Liver (tissue), 9 donors: Measurements from ENCODE around the gene URB1. TPM values are rescaled to one million over a fixed set of nuclear protein-coding genes. Genes with fewer than 3 reads are reported as not detected.

Experiments
- DNase-seq: peaks from one replicate; pipeline ENCODE4 v3.0.0-alpha.2; 2017; ENCODE audit warnings: low spot score
- H3K27ac ChIP-seq, 2 donors: one replicate each; pipeline ENCODE4 v1.7.0; 2013; ENCODE audit warnings: inconsistent platforms in 2 of 2, low read length in 2 of 2, control low read depth in 1 of 2, low read depth in 1 of 2, mild to moderate bottlenecking in 1 of 2
- H3K27me3 ChIP-seq, 4 donors: one replicate each; pipeline versions ENCODE4 v1.6.1 to v1.7.0; 2013; ENCODE audit warnings: low read length in 3 of 4, inconsistent platforms in 1 of 4, mild to moderate bottlenecking in 1 of 4, moderate library complexity in 1 of 4; ENCODE audit not compliant: control insufficient read depth in 4 of 4, insufficient read depth in 4 of 4
- H3K36me3 ChIP-seq, 4 donors: one replicate each; pipeline versions ENCODE4 v1.6.1 to v1.7.0; 2013; ENCODE audit warnings: low read length in 3 of 4, mild to moderate bottlenecking in 3 of 4, low read depth in 1 of 4, moderate library complexity in 1 of 4; ENCODE audit not compliant: control insufficient read depth in 4 of 4, insufficient read depth in 3 of 4
- H3K4me1 ChIP-seq, 4 donors: one replicate each; pipeline versions ENCODE4 v1.6.1 to v1.7.0; 2013; ENCODE audit warnings: low read length in 3 of 4, mild to moderate bottlenecking in 3 of 4, moderate library complexity in 1 of 4; ENCODE audit not compliant: control insufficient read depth in 4 of 4, insufficient read depth in 4 of 4
- H3K4me3 ChIP-seq, 3 donors: one replicate each; pipeline versions ENCODE4 v1.6.1 to v1.7.0; 2013; ENCODE audit warnings: low read length in 3 of 3, control low read depth in 1 of 3, low read depth in 1 of 3, mild to moderate bottlenecking in 1 of 3
- H3K9ac ChIP-seq, 2 donors: one replicate each; pipeline ENCODE4 v1.7.0; 2013; ENCODE audit warnings: low read length in 2 of 2, mild to moderate bottlenecking in 2 of 2, moderate library complexity in 2 of 2, control low read depth in 1 of 2, low read depth in 1 of 2
- H3K9me3 ChIP-seq, 4 donors: one replicate each; pipeline versions ENCODE4 v1.6.1 to v1.7.0; 2013; ENCODE audit warnings: low read length in 3 of 4; ENCODE audit not compliant: control insufficient read depth in 4 of 4
- EGR1 ChIP-seq, 2 donors: IDR thresholded peaks; 2 replicates each; pipeline ENCODE4 v1.6.1; 2016 to 2018; ENCODE audit warnings: antibody characterized with exemption in 2 of 2, low read depth in 2 of 2
- FOXA1 ChIP-seq: IDR thresholded peaks from 2 replicates; pipeline ENCODE4 v1.6.1; 2016; ENCODE audit warnings: antibody characterized with exemption
- FOXA2 ChIP-seq: IDR thresholded peaks from 2 replicates; pipeline ENCODE4 v1.6.1; 2016; ENCODE audit warnings: antibody characterized with exemption
- GABPA ChIP-seq, 2 donors: IDR thresholded peaks in 1 of 2; conservative IDR thresholded peaks in 1 of 2; 2 replicates each; pipeline ENCODE4 v1.6.1; 2016; ENCODE audit warnings: antibody characterized with exemption in 2 of 2, mild to moderate bottlenecking in 1 of 2, moderate library complexity in 1 of 2
- HNF4A ChIP-seq, 2 donors: conservative IDR thresholded peaks; 2 replicates each; pipeline ENCODE4 v1.6.1; 2016; ENCODE audit warnings: antibody characterized with exemption in 2 of 2, mild to moderate bottlenecking in 2 of 2
- HNF4G ChIP-seq: IDR thresholded peaks from 2 replicates; pipeline ENCODE4 v1.6.1; 2016; ENCODE audit warnings: antibody characterized with exemption
- JUND ChIP-seq, 2 donors: IDR thresholded peaks; 2 replicates each; pipeline ENCODE4 v1.6.1; 2016; ENCODE audit warnings: antibody characterized with exemption in 2 of 2
- NR2F2 ChIP-seq: IDR thresholded peaks from 2 replicates; pipeline ENCODE4 v1.6.1; 2016; ENCODE audit warnings: antibody characterized with exemption
- RAD21 ChIP-seq, 2 donors: IDR thresholded peaks; 2 replicates each; pipeline ENCODE4 v1.6.1; 2016; ENCODE audit warnings: antibody characterized with exemption in 2 of 2, mild to moderate bottlenecking in 2 of 2
- RXRA ChIP-seq, 2 donors: IDR thresholded peaks; 2 replicates each; pipeline ENCODE4 v1.6.1; 2017 to 2018; ENCODE audit warnings: antibody characterized with exemption in 2 of 2, mild to moderate bottlenecking in 1 of 2
- SP1 ChIP-seq: IDR thresholded peaks from 2 replicates; pipeline ENCODE4 v1.6.1; 2018; ENCODE audit warnings: antibody characterized with exemption, mild to moderate bottlenecking
- TAF1 ChIP-seq: conservative IDR thresholded peaks from 2 replicates; pipeline ENCODE4 v1.6.1; 2016; ENCODE audit warnings: antibody characterized with exemption, mild to moderate bottlenecking
- YY1 ChIP-seq: IDR thresholded peaks from 2 replicates; pipeline ENCODE4 v1.6.1; 2016; ENCODE audit warnings: antibody characterized with exemption, mild to moderate bottlenecking
- WGBS: extraction: QIAGEN DNeasy Blood & Tissue Kit; methylation state at CpG from one replicate; pipeline ENCODE4 v1.1.7; 2013; 5-methylcytosine and 5-hydroxymethylcytosine counted together
- polyA plus RNA-seq, 2 donors: library from polyadenylated mRNA; stranded (reverse) in 1 of 2; unstranded in 1 of 2; fragments of 200-250 nt in 1 of 2; fragments of >200 nt in 1 of 2; fragmentation: Nextera tagmentation in 1 of 2; extraction: Ambion mirVana in 1 of 2; gene quantifications; one replicate each; pipeline versions ENCODE4 v1.2.1 to v1.2.3, GENCODE V29; 2013 to 2015
- total RNA-seq, 2 donors: library from RNA; depleted of rRNA; stranded (reverse); fragments of >200 nt; gene quantifications; one replicate each; pipeline ENCODE4 v1.2.3, GENCODE V29; 2014
- TF ChIP-seq, protein P1 (sequence below): fragments of 150-350 bp; IDR thresholded peaks from 2 replicates; pipeline ENCODE4 v1.5.1; 2017; ENCODE audit warnings: improper control_type of control experiment, low read depth, low read length; ENCODE audit not compliant: missing input control
- TF ChIP-seq, protein P2 (sequence below): IDR thresholded peaks from 2 replicates; pipeline ENCODE4 v1.6.1; 2016; ENCODE audit warnings: antibody characterized with exemption
- TF ChIP-seq, protein P3 (sequence below): IDR thresholded peaks from 2 replicates; pipeline ENCODE4 v1.6.1; 2016; ENCODE audit warnings: antibody characterized with exemption
- TF ChIP-seq, protein P4 (sequence below): IDR thresholded peaks from 2 replicates; pipeline ENCODE4 v1.6.1; 2016; ENCODE audit warnings: antibody characterized with exemption, mild to moderate bottlenecking
- donor health status: healthy.
- donor health status: healthy.
- donor health status: healthy.
- donor health status: healthy.
- donor health status: healthy.

URB1 gene
- total and polyA plus RNA-seq, 4 donors, result 2.8 to 14.5 (median 7.1) TPM

DNA sequence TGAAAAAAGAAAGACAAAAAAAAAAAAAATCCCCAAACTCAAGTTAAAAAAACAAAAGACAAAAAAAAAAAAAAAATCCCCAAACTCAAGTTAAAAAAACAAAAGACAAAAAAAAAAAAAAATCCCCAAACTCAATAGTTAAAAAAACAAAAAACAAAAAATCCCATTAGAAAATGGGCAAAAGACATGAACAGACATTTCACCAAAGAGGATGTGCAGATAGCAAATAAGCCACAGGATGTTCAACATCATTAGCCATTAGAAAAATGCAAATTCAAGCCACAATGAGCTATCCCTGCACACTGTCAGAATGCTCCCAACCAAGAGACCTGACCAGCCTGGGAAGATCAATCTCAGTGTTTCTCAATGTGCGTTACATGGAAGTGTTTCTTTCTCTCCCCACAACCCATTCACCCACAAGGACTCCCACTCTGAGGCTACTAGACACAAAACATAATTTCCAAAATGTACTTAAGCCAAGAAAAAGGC, 60.3 kb downstream of the URB1 start (continued):
- TF ChIP-seq, protein P1, sequence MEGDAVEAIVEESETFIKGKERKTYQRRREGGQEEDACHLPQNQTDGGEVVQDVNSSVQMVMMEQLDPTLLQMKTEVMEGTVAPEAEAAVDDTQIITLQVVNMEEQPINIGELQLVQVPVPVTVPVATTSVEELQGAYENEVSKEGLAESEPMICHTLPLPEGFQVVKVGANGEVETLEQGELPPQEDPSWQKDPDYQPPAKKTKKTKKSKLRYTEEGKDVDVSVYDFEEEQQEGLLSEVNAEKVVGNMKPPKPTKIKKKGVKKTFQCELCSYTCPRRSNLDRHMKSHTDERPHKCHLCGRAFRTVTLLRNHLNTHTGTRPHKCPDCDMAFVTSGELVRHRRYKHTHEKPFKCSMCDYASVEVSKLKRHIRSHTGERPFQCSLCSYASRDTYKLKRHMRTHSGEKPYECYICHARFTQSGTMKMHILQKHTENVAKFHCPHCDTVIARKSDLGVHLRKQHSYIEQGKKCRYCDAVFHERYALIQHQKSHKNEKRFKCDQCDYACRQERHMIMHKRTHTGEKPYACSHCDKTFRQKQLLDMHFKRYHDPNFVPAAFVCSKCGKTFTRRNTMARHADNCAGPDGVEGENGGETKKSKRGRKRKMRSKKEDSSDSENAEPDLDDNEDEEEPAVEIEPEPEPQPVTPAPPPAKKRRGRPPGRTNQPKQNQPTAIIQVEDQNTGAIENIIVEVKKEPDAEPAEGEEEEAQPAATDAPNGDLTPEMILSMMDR, result no peak
- TF ChIP-seq NR2F2, result no peak
- no peak for TF ChIP-seq FOXA2
- TF ChIP-seq, protein P2, sequence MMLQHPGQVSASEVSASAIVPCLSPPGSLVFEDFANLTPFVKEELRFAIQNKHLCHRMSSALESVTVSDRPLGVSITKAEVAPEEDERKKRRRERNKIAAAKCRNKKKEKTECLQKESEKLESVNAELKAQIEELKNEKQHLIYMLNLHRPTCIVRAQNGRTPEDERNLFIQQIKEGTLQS, result no peak
- TF ChIP-seq RXRA (IDR thresholded peaks at IDR 0.05), result no peak
- no peak for TF ChIP-seq GABPA (IDR thresholded peaks at IDR 0.05 in 1 of 2, conservative IDR thresholded peaks at IDR 0.05 in 1 of 2)
- TF ChIP-seq HNF4G, result no peak
- TF ChIP-seq FOXA1, result no peak
- TF ChIP-seq, protein P3, sequence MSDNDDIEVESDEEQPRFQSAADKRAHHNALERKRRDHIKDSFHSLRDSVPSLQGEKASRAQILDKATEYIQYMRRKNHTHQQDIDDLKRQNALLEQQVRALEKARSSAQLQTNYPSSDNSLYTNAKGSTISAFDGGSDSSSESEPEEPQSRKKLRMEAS, result no peak

DNA sequence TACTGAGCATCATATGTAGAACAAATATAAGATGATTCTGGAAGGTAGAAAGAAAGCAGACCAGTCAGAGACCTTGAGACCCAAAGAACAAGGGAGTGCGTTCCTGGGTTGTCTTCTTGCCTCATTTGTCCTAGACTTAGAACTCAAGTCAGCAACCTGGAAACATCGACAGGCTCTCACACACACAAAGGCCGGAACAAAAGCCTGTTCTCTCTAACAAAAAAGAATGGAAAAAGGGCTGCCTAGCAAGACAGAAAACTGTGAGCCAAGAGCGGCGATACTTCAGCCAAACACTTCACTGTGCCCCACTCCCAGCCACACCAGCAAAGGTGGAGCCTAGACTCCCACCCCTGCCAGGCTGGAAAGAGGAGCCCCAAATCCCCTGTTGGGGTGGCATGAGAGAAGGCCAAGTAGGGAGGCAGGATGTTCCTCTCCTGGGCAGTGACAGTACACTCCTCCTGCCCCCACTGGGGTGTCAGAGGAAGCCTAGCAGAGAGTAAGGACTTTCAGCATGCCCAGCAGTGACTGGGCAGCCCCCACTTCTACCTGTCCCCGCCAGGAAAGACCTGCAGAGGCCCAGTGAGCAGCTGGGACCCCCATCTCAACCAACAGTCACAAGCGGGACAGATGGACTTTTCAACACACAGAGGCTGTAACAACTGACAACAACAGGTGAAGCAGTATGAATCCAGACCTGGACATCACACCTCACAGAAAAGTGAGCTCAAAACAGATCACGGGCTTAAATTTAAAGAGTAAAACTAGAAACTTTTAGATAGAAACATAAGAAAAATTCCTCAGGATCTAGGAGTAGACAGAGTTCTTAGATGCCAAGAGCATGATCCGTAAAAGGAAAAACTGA, 61.1 kb downstream of the URB1 start:
- TF ChIP-seq EGR1 (IDR thresholded peaks at IDR 0.05; ENCODE audit: low read depth in 2 of 2), result no peak
- no peak for TF ChIP-seq SP1
- no peak for TF ChIP-seq GABPA (IDR thresholded peaks at IDR 0.05 in 1 of 2, conservative IDR thresholded peaks at IDR 0.05 in 1 of 2)
- TF ChIP-seq RAD21 (IDR thresholded peaks at IDR 0.05), result no peak
- TF ChIP-seq FOXA1, result no peak
- TF ChIP-seq, protein P4, sequence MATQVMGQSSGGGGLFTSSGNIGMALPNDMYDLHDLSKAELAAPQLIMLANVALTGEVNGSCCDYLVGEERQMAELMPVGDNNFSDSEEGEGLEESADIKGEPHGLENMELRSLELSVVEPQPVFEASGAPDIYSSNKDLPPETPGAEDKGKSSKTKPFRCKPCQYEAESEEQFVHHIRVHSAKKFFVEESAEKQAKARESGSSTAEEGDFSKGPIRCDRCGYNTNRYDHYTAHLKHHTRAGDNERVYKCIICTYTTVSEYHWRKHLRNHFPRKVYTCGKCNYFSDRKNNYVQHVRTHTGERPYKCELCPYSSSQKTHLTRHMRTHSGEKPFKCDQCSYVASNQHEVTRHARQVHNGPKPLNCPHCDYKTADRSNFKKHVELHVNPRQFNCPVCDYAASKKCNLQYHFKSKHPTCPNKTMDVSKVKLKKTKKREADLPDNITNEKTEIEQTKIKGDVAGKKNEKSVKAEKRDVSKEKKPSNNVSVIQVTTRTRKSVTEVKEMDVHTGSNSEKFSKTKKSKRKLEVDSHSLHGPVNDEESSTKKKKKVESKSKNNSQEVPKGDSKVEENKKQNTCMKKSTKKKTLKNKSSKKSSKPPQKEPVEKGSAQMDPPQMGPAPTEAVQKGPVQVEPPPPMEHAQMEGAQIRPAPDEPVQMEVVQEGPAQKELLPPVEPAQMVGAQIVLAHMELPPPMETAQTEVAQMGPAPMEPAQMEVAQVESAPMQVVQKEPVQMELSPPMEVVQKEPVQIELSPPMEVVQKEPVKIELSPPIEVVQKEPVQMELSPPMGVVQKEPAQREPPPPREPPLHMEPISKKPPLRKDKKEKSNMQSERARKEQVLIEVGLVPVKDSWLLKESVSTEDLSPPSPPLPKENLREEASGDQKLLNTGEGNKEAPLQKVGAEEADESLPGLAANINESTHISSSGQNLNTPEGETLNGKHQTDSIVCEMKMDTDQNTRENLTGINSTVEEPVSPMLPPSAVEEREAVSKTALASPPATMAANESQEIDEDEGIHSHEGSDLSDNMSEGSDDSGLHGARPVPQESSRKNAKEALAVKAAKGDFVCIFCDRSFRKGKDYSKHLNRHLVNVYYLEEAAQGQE, result no peak
- H3K4me3 ChIP-seq, result no peak overlapping the region
- H3K36me3 ChIP-seq, result peaks cover 10 to 60% (median 36%) of the 10 kb centered on the region in 4 donors
- 98% methylated on average over 9 of the region's 9 CpGs for WGBS
- no peak overlapping the region for H3K9ac ChIP-seq
- DNase-seq, result no peak
- H3K9me3 ChIP-seq, result no peaks in the 10 kb centered on the region
- H3K4me1 ChIP-seq, result no peaks in the 10 kb centered on the region
- no peaks in the 10 kb centered on the region for H3K27me3 ChIP-seq
- H3K27ac ChIP-seq, result no peak overlapping the region

DNA sequence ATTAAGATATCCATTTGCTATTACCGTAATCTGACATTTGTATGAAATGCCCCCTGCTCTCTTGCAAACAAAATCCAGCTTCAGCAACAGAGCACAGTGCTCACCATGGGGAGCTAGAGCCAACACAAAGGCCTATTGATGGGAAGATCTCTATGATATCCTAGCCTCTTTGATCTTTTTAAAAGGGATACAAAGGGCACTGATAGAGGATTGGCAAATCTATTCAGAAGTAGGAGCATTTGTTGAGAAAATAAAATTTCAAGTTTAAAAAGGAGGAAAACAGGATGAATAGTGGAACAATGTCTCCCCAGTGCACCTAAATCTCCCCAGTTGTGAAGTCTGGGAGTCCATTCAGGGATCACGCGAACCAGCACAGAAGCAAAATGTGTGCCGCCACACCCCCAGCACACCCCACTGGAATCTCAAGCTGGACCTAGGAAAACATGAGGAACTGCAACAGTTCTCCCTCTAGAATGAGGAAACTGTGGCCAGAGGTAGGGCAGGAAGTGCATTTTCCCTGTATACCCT, 62.0 kb downstream of the URB1 start:
- Histone ChIP-seq H3K4me3 (no peak overlapping the region), H3K27ac (no peak overlapping the region), H3K9ac (no peak overlapping the region), H3K27me3 (no peaks in the 10 kb centered on the region), H3K36me3 (peaks cover 9 to 59% (median 32%) of the 10 kb centered on the region in 4 donors), H3K9me3 (no peaks in the 10 kb centered on the region), H3K4me1 (no peaks in the 10 kb centered on the region)
- TF ChIP-seq JUND (IDR thresholded peaks at IDR 0.05), result no peak
- no peak for TF ChIP-seq HNF4A (conservative IDR thresholded peaks at IDR 0.05)
- TF ChIP-seq, protein P4, result no peak
- no peak for TF ChIP-seq RXRA (IDR thresholded peaks at IDR 0.05)
- TF ChIP-seq TAF1, result no peak
- TF ChIP-seq NR2F2, result no peak
- no peak for TF ChIP-seq FOXA2
- TF ChIP-seq, protein P3, result no peak
- no peak for TF ChIP-seq YY1
- WGBS, result over 99% methylated on average over 4 of the region's 4 CpGs
- no peak for DNase-seq
